Activated effector memory CD4-positive, alpha-beta T cell treated with anti-CD3 and anti-CD28 coated beads, Interleukin-2, amount 50 U/mL, for 16 hours (primary cell): ENCODE measurements around the gene CYTL1.
"Not testable (repeated sequence)": the region's sequence is repeated elsewhere in the genome, so short reads cannot be mapped to it uniquely, and the experiment has no call there.

ENCODE experiments used
- DNase-seq: peaks from one replicate; pipeline ENCODE4 v3.0.0-alpha.2; 2020

Gene CYTL1

GRCh38 chr4:5032813-5033212, 13.6 kb upstream of the CYTL1 start:
- peak; percentile 44 for DNase-seq

GRCh38 chr4:5030927-5031326, 11.7 kb upstream of the CYTL1 start:
- DNase-seq, result no peak

GRCh38 chr4:5030221-5030620, 11.0 kb upstream of the CYTL1 start:
- no peak for DNase-seq

GRCh38 chr4:5029447-5029846, 10.2 kb upstream of the CYTL1 start:
- DNase-seq, result peak; percentile 37

- DNase-seq, result no peak
Observed at GRCh38 chr4:5028480-5028879, 9.2 kb upstream of the CYTL1 start.

- DNase-seq, result no peak
Observed at GRCh38 chr4:5027346-5027745, 8.1 kb upstream of the CYTL1 start.

GRCh38 chr4:5026371-5026770, 7.1 kb upstream of the CYTL1 start:
- no peak for DNase-seq

- DNase-seq, result no peak
Observed at GRCh38 chr4:5024673-5025072, 5.4 kb upstream of the CYTL1 start.

- no peak for DNase-seq
Observed at GRCh38 chr4:5021546-5021945, 2.3 kb upstream of the CYTL1 start.

- no peak for DNase-seq
Observed at GRCh38 chr4:5020341-5020740, 1.1 kb upstream of the CYTL1 start.

- no peak for DNase-seq
Observed at GRCh38 chr4:5019796-5020195, 538 bp upstream of the CYTL1 start.

- DNase-seq, result no peak
Observed at GRCh38 chr4:5018603-5019002, 655 bp downstream of the CYTL1 start.

- DNase-seq, result no peak
Observed at GRCh38 chr4:5018096-5018495, 1.2 kb downstream of the CYTL1 start.

GRCh38 chr4:5014007-5014682, 5.1 kb downstream of the CYTL1 start:
- no peak for DNase-seq

GRCh38 chr4:5012958-5013357, 6.3 kb downstream of the CYTL1 start:
- DNase-seq, result no peak

GRCh38 chr4:5012244-5012898, 6.9 kb downstream of the CYTL1 start:
- DNase-seq, result no peak

- DNase-seq, result no peak
Observed at GRCh38 chr4:5010984-5011383, 8.3 kb downstream of the CYTL1 start.

GRCh38 chr4:5009796-5010195, 9.5 kb downstream of the CYTL1 start:
- DNase-seq, result no peak

- DNase-seq, result not testable (repeated sequence)
Observed at GRCh38 chr4:5006932-5007331, 12.3 kb downstream of the CYTL1 start.

GRCh38 chr4:5004496-5004895, 14.8 kb downstream of the CYTL1 start:
- DNase-seq, result no peak

- no peak for DNase-seq
Observed at GRCh38 chr4:5003918-5004317, 15.3 kb downstream of the CYTL1 start.

GRCh38 chr4:5003372-5003857, 15.8 kb downstream of the CYTL1 start:
- DNase-seq, result peak; percentile 28

GRCh38 chr4:5001641-5002040, 17.6 kb downstream of the CYTL1 start:
- DNase-seq, result not testable (repeated sequence)

GRCh38 chr4:4996935-4997334, 22.3 kb downstream of the CYTL1 start:
- DNase-seq, result not testable (repeated sequence)

GRCh38 chr4:4995908-4996265, 23.4 kb downstream of the CYTL1 start:
- no peak for DNase-seq
